ENCODE results near the gene OPCML.

Gene OPCML

DNA sequence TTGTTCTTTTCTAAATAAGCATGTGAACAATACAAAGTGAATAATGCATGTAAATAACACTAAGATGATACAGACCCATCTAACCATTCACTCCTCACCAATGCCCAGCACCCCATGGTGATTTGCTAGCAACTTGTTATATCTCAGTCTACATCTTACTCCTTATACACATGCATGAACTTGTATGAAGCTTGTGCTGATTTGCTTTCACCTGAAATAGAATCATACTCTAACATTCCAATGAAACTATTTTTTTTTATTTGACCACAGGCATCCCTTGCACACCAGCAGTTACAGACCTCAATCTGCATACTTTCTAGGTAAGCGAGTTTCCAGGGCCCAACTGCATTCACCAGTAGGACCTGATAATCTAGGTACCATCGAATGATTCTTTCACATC lies 873.6 kb downstream of the OPCML start:
- DNase-seq (ENCODE audit: low spot score in 2 of 2): no peak
- Histone ChIP-seq H3K9me3 (no peaks in the 10 kb centered on the region), H3K4me3 (no peak overlapping the region), H3K4me1 (no peaks in the 10 kb centered on the region), H3K36me3 (replicated peaks) (no peaks in the 10 kb centered on the region), H3K27me3 (ENCODE audit: low read depth) (no peaks in the 10 kb centered on the region)
- in situ Hi-C loops (cut with MboI; ENCODE audit: low sequenced_read_pairs): no loop called here

DNA sequence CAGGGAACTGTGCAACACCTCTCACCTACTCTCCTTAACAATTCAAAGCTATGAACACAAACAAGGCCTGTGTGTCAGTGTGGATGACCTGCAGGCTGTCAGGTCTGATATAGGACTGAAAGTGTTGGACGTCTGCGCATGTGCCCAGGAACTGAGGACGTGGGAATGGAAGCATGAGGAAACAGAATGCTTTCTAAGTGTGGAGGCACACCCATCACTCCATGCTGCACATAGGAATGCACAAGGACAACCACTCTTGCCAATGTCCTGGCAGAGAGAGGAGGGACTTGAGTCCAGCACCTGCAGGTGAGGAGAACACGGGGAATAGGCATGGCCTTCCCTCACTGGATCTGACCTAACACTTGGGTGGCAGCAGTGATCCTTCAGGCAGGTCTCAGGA lies 874.3 kb downstream of the OPCML start:
- H3K27me3 ChIP-seq (ENCODE audit: low read depth): no peaks in the 10 kb centered on the region
- in situ Hi-C loops (cut with MboI; ENCODE audit: low sequenced_read_pairs): no loop called here
- H3K9me3 ChIP-seq: no peaks in the 10 kb centered on the region
- H3K4me1 ChIP-seq: no peaks in the 10 kb centered on the region
- DNase-seq (ENCODE audit: low spot score in 2 of 2): no peak
- H3K36me3 ChIP-seq (replicated peaks): no peaks in the 10 kb centered on the region
- no peak overlapping the region for H3K4me3 ChIP-seq

DNA sequence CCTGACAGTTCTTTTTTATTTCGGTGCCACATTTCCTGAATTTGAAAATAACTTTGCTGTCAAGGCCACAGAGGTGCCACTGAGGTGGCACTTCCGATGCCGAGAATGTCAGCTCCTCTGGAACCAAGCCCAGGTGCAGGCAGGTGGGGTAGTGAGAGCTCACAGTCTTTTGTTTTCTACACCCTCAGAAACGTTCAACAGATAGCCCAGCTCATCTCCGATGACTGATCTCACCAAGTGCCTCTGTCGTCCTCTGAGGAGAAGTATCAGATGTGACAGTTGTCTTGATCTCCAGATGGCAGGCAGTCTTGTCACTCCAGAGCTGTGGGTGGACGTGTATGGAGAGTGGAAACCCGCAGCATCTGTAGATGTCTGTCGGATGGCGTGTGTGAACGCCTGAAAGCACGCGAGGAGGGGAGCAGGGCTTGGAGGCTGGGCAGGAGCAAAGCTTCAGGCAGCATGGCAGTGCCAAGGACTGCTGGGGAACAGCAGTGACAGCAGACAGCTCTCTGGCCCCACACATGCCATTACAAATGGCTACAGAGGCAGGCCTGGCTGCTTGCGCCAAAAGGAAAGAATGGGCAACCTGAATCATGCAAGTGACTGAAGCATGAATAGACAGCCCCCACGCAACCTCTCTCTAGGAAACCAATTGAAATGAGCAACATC lies 877.0 kb downstream of the OPCML start:
- Histone ChIP-seq H3K36me3 (replicated peaks) (no peaks in the 10 kb centered on the region), H3K4me1 (no peaks in the 10 kb centered on the region), H3K27me3 (ENCODE audit: low read depth) (no peaks in the 10 kb centered on the region), H3K4me3 (no peak overlapping the region), H3K9me3 (no peaks in the 10 kb centered on the region)
- no peak for DNase-seq (ENCODE audit: low spot score in 2 of 2)
- in situ Hi-C loops (cut with MboI; ENCODE audit: low sequenced_read_pairs): no loop called here

DNA sequence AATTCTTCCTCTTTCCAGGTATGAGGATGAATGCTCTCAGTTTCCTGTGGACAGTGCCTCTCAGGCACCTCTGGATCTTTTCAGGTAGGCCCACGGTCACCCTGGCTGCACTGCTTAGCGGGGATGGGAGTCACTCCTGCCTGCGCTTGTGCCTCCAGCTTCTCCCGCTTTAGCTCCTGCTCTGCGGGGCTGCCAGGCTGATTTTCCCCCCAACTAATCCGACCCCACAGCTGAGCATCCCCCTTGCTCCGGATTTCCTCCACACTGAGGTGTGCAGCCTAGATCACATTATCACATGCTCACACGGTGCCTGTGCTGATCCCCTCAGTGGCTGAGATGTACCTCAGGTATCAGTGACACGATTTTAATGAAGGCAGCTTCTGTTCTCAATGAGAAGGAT lies 879.1 kb downstream of the OPCML start:
- in situ Hi-C loops (cut with MboI; ENCODE audit: low sequenced_read_pairs): no loop called here
- Histone ChIP-seq H3K4me3 (no peak overlapping the region), H3K9me3 (no peaks in the 10 kb centered on the region), H3K27me3 (ENCODE audit: low read depth) (no peaks in the 10 kb centered on the region), H3K4me1 (no peaks in the 10 kb centered on the region), H3K36me3 (replicated peaks) (no peaks in the 10 kb centered on the region)
- no peak for DNase-seq (ENCODE audit: low spot score in 2 of 2)

DNA sequence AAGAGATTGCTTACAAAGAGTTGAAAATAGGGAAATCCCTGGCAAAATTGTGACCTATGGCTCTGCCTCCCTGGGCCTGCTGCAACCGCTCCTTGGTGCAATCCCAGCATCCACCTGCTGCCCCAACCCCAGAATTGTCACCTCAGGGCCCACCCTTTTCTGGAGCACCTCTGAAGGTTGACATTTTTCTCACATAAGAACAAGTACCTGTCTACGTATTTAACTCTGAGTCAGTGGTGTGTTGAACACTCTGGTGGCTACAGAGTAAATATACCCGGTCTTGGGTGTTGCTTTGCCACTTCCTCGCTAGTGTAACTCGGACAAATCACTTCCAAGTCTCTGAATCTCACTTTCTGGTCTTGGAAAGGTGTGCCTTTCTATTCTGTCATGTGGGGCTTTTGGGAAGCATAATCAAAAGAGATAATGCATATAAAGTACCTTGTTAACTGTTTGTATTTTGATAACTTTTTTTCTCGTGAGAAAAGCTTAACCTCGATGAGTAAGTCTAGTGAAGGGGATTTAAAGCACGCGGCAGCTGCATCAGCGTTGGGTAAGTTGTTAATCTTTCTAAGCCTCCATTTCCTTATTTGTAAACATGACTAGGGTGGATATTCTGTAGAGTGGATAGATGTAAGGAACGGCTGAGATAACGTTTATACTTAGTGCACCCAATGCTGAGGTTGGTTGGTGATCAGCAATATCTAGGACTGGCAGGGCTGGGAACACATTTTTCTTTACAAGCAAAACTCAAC lies 881.2 kb downstream of the OPCML start:
- in situ Hi-C loops (cut with MboI; ENCODE audit: low sequenced_read_pairs): no loop called here
- Histone ChIP-seq H3K27me3 (ENCODE audit: low read depth) (no peaks in the 10 kb centered on the region), H3K4me1 (no peaks in the 10 kb centered on the region), H3K9me3 (no peaks in the 10 kb centered on the region), H3K36me3 (replicated peaks) (no peaks in the 10 kb centered on the region), H3K4me3 (no peak overlapping the region)
- DNase-seq (ENCODE audit: low spot score in 2 of 2): no peak

DNA sequence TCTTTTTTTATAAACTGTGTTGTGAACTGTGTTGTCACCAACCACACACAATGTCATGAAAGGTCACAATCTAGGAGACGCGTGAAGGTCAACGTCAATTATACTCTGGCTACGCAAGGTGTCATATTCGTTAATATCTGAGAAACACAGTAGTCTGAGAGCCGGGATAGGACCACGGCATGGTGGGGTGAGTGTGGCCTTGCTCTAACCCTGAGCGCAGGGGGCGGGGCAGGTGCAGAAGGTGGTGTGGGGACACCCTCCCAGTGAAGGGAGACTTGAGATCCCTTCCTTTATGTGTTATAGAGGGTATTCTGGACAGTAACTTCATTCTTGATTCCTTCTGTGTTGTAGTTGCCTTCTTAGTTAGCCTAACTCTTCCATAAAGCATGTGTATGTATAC lies 883.0 kb downstream of the OPCML start:
- Histone ChIP-seq H3K4me3 (no peak overlapping the region), H3K27me3 (ENCODE audit: low read depth) (no peaks in the 10 kb centered on the region), H3K4me1 (no peaks in the 10 kb centered on the region), H3K9me3 (no peaks in the 10 kb centered on the region), H3K36me3 (replicated peaks) (no peaks in the 10 kb centered on the region)
- in situ Hi-C loops (cut with MboI; ENCODE audit: low sequenced_read_pairs): no loop called here
- DNase-seq (ENCODE audit: low spot score in 2 of 2): no peak

DNA sequence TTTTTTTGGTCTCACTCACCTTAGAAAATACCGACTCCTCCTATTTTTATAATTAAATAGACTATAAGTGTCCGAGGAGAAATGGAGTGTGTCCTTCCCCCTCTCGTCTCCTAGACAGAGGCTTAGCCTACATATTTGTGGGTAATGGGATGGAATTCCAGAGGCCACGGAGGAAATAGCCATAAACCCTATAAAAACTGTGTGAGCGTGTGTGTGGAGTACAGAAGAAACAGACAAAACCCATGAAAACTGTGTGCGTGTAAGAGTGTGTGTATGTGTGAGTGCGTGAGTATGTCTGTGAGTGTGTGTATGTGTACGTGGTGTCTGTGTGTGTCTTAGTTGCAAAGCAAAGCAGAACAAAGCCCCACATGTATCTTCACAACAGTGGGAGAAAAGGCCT lies 883.5 kb downstream of the OPCML start:
- no peak for DNase-seq (ENCODE audit: low spot score in 2 of 2)
- no peaks in the 10 kb centered on the region for H3K27me3 ChIP-seq (ENCODE audit: low read depth)
- H3K4me3 ChIP-seq: no peak overlapping the region
- no peaks in the 10 kb centered on the region for H3K4me1 ChIP-seq
- in situ Hi-C loops (cut with MboI; ENCODE audit: low sequenced_read_pairs): no loop called here
- H3K9me3 ChIP-seq: no peaks in the 10 kb centered on the region
- no peaks in the 10 kb centered on the region for H3K36me3 ChIP-seq (replicated peaks)

DNA sequence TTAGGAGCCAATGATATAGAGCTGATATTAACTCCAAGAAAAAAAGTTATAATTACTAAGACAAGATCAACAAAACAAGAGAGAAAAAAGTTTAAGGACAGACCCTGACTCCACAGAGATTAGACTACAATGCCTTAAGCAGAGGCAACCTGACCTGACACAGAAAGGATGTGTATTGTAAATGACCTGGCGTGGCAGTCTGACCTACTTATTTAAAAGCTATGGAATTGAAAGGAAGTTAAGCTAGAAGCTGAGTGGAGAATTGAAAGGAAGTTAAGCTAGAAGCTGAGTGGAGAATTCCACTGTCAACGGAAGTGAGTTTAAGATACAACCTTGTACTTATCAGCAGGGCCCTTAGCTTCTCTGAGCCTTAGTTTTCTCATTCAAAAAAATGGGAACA lies 885.4 kb downstream of the OPCML start:
- H3K27me3 ChIP-seq (ENCODE audit: low read depth): no peaks in the 10 kb centered on the region

DNA sequence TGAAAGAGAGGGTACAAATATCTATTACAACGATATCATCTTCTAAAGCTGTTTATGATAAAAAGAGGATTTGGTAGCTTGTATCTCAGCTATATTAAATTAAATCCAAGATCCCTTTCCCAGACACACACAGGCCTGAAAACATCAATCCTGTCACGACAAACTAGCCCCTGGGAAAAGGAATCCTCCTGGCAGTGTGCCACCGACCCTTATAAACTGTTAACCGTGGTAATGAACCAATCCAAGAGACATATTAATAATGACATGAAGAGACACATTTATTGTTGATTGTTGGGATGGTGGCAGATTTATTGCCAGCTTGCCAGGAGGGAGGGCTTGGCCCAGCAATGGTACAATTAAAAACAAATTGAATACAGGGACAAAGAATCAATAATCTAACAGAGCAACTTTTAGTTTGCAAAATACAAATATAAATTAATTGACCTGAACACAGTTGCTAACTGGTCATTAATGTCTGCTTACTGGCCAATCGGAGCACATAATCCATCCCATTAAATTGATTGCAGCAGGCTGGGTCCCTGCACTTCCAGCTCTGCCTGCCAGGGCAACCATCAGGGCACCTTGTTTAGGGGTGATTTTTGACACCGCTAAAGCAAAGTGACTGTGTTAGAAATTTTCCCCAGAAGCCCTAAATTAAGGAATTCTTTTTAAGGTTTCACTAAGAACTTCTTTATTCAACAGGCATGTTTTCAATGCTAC lies 887.6 kb downstream of the OPCML start:
- Histone ChIP-seq H3K4me1 (no peaks in the 10 kb centered on the region), H3K9me3 (no peaks in the 10 kb centered on the region), H3K36me3 (replicated peaks) (no peaks in the 10 kb centered on the region), H3K27me3 (ENCODE audit: low read depth) (no peaks in the 10 kb centered on the region), H3K4me3 (no peak overlapping the region)
- DNase-seq (ENCODE audit: low spot score in 2 of 2): no peak
- in situ Hi-C loops (cut with MboI; ENCODE audit: low sequenced_read_pairs): no loop called here

More for the DNA sequence above, 885.4 kb downstream of the OPCML start:
- Histone ChIP-seq H3K36me3 (replicated peaks) (no peaks in the 10 kb centered on the region), H3K9me3 (no peaks in the 10 kb centered on the region), H3K4me1 (no peaks in the 10 kb centered on the region), H3K4me3 (no peak overlapping the region)
- DNase-seq (ENCODE audit: low spot score in 2 of 2): no peak
- in situ Hi-C loops (cut with MboI; ENCODE audit: low sequenced_read_pairs): no loop called here

DNA sequence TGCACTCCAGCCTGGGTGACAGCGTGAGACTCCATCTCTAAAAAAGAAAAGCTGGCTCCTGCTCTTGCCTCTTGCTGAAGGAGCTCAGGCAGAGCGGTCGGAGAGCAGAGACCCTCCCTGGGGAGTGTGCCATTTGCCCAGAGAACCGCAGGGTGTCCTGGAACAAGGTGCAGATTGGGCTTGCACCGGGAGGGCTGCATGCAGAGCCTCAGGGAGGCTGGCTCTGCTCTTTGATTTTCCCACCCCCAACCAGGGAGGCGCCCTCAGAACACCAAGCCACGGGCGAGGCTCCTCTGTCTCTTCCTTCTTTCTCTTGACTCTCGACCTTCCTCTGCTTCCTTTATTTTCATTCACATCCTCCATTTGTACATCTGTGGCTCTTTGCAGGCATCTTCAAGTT lies 889.1 kb downstream of the OPCML start:
- in situ Hi-C loops (cut with MboI; ENCODE audit: low sequenced_read_pairs): no loop called here
- Histone ChIP-seq H3K4me3 (no peak overlapping the region), H3K4me1 (no peaks in the 10 kb centered on the region), H3K9me3 (no peaks in the 10 kb centered on the region), H3K36me3 (replicated peaks) (no peaks in the 10 kb centered on the region), H3K27me3 (ENCODE audit: low read depth) (no peaks in the 10 kb centered on the region)
- no peak for DNase-seq (ENCODE audit: low spot score in 2 of 2)

DNA sequence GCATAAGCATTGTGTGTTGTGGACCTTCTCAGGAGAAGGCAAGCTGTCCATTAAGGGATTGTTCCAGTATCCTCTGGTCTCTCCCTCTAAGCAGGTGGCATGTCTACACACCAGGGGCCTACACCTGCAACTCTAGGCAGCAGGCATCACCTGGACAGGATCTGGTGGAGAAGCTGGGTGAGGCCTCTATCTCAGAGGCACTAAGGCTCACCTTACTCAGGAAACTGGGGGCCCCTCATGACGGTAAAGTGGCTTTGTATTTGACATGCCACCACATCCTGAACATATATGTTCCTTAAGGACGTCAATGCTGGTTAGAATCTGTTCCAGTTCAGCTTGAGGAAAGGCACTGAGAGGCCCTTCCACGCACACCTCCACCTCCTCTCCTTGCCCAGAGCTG lies 891.3 kb downstream of the OPCML start:
- Histone ChIP-seq H3K4me1 (no peaks in the 10 kb centered on the region), H3K36me3 (replicated peaks) (no peaks in the 10 kb centered on the region), H3K4me3 (no peak overlapping the region), H3K27me3 (ENCODE audit: low read depth) (no peaks in the 10 kb centered on the region), H3K9me3 (no peaks in the 10 kb centered on the region)
- DNase-seq (ENCODE audit: low spot score in 2 of 2): no peak
- in situ Hi-C loops (cut with MboI; ENCODE audit: low sequenced_read_pairs): no loop called here

DNA sequence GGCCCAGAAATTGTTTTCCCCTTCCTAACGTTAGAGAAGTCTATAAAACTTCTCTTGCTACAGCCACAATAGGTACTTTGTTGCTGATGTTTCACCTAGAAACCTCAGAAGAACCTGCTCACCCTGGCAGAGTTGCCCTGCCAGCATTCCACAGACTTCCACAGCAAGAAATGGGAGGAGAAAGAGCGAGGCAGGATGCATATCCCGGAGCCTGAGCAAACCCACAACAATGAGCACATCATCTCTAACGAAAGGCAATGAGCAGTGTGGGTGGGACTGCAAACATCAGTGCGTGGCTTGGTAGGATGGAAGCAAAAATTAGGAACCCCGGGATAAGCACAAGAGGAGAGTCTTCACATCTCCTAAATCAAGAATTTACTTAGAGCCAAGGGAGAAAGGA lies 892.3 kb downstream of the OPCML start:
- no peak for DNase-seq (ENCODE audit: low spot score in 2 of 2)
- Histone ChIP-seq H3K36me3 (replicated peaks) (no peaks in the 10 kb centered on the region), H3K9me3 (no peaks in the 10 kb centered on the region), H3K27me3 (ENCODE audit: low read depth) (no peaks in the 10 kb centered on the region), H3K4me1 (no peaks in the 10 kb centered on the region), H3K4me3 (no peak overlapping the region)
- in situ Hi-C loops (cut with MboI; ENCODE audit: low sequenced_read_pairs): no loop called here

DNA sequence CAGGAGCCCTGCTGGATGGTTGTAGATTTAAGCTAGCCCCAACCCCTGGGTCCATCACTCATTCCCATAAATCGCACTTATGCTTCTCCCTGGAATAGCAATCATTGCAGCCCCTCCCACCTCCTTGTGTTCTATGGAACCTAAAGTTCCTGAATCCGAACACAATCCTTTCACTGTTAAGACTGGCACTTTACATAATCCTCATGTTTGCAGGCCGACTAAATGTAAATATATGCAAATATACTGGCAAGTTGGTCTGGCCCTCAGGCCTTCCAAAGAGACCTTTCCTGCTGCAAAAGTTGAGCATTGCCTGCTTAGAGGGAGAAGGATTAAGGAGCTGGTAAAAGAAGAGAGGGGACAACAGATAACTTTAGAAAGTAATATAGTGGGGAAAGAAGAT lies 892.9 kb downstream of the OPCML start:
- Histone ChIP-seq H3K4me1 (no peaks in the 10 kb centered on the region), H3K27me3 (ENCODE audit: low read depth) (no peaks in the 10 kb centered on the region), H3K36me3 (replicated peaks) (no peaks in the 10 kb centered on the region), H3K4me3 (no peak overlapping the region), H3K9me3 (no peaks in the 10 kb centered on the region)
- in situ Hi-C loops (cut with MboI; ENCODE audit: low sequenced_read_pairs): no loop called here
- no peak for DNase-seq (ENCODE audit: low spot score in 2 of 2)

DNA sequence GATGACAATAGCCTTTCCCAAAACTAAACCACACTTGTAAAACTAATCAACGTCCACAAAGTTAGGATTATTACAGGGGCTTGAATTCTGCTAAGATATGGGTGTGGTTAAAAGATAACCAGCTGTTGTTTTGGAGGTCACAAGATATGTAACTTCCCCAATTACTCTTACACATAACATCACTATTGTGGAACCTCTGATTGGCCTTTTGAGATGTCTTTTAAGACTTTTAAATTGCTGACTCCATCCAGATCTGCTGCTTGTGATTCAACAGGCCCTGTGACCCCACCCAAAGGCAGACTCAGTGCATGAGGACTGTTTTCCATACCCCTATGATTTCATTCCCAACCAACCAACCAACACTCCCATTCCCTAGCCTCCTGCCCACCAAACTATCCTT lies 893.9 kb downstream of the OPCML start:
- in situ Hi-C loops (cut with MboI; ENCODE audit: low sequenced_read_pairs): no loop called here
- Histone ChIP-seq H3K4me1 (no peaks in the 10 kb centered on the region), H3K27me3 (ENCODE audit: low read depth) (no peaks in the 10 kb centered on the region), H3K9me3 (no peaks in the 10 kb centered on the region), H3K4me3 (no peak overlapping the region), H3K36me3 (replicated peaks) (no peaks in the 10 kb centered on the region)
- no peak for DNase-seq (ENCODE audit: low spot score in 2 of 2)
